ENCODE results near the gene B3GALT6. TPM values are rescaled to one million over a fixed set of nuclear protein-coding genes. Genes with fewer than 3 reads are reported as not detected.

The B3GALT6 gene
- total RNA-seq, 1 experiment from 2014 or later = 74.0 TPM

DNA sequence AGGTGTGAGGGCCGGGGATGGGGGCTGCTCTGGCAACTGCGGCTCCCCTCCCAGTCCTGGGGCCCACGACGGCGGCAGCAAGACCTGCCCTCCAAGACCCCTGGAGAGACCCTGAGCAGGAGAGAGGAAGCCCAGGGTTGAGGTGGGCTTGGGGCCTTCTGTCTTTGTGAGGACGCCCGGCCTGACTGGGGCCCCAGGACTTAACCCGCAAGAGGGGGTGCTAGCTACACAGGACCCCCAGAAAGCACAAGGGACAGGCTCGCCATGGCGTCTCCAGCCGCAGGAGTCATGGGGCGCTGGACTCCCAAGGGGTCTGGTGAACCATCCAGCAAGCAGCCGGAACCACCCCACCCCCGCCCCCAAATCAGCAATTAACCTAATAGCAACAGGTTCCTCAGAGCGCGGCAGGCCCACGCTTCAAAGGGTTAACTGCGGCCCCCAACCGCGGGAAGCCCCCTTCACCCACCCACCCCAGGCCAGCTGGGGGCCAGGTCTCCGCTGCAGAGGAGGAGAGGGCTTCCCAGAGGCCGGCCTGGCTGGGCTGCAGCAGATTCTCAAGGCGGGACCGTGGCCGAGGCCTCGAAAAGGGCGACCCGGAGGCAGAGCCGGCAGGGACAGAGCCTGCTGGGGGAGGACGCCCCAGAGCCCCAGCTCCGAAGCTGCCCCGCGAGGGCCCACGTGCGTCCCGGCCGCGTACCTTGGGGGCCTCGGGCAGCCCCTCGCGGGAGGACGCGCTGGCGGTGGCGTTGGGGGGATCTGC, 14.0 kb downstream of the B3GALT6 start:
- H3K4me2 ChIP-seq (ENCODE audit: low read length) = no peak overlapping the region
- no peaks in the 10 kb centered on the region for H3K9me3 ChIP-seq (ENCODE audit: low read length)
- H3K27ac ChIP-seq (ENCODE audit: low read length) = no peak overlapping the region
- H3K27me3 ChIP-seq (ENCODE audit: low read length) = no peaks in the 10 kb centered on the region
- TF ChIP-seq EZH2phosphoT487 (IDR thresholded peaks at IDR 0.05; ENCODE audit: borderline replicate concordance, low read length) (no peak), EZH2 (IDR thresholded peaks at IDR 0.05; ENCODE audit: low read length, unreplicated experiment) (no peak), CTCF (conservative IDR thresholded peaks at IDR 0.05; ENCODE audit: low read depth, low read length) (no peak)
- DNase-seq (no peak), ATAC-seq (no peak)
- H3K4me3 ChIP-seq (ENCODE audit: low read length) = no peak overlapping the region
- no peaks in the 10 kb centered on the region for H3F3A ChIP-seq (ENCODE audit: low read length, unreplicated experiment)
- no peaks in the 10 kb centered on the region for H3K4me1 ChIP-seq (ENCODE audit: insufficient read depth, low read length)
- no peaks in the 10 kb centered on the region for H4K20me1 ChIP-seq (ENCODE audit: low read length)
- ChIA-PET POLR2A (ENCODE audit: unreplicated experiment) (no interaction called here), CTCF (no interaction called here)
- BruUV-seq (replicated peaks) = no TSS peak
- H3K9me2 ChIP-seq (replicated peaks; ENCODE audit: low read length) = no peaks in the 10 kb centered on the region
- H3K79me2 ChIP-seq (ENCODE audit: low read length) = no peaks in the 10 kb centered on the region
- H3K36me3 ChIP-seq (ENCODE audit: low read depth, low read length) = no peaks in the 10 kb centered on the region
- intact Hi-C loops (cut with micrococcal nuclease) = no loop called here
- no peak overlapping the region for H3K9ac ChIP-seq (ENCODE audit: low read length)
- H2AFZ ChIP-seq (ENCODE audit: low read length) = no peak overlapping the region

DNA sequence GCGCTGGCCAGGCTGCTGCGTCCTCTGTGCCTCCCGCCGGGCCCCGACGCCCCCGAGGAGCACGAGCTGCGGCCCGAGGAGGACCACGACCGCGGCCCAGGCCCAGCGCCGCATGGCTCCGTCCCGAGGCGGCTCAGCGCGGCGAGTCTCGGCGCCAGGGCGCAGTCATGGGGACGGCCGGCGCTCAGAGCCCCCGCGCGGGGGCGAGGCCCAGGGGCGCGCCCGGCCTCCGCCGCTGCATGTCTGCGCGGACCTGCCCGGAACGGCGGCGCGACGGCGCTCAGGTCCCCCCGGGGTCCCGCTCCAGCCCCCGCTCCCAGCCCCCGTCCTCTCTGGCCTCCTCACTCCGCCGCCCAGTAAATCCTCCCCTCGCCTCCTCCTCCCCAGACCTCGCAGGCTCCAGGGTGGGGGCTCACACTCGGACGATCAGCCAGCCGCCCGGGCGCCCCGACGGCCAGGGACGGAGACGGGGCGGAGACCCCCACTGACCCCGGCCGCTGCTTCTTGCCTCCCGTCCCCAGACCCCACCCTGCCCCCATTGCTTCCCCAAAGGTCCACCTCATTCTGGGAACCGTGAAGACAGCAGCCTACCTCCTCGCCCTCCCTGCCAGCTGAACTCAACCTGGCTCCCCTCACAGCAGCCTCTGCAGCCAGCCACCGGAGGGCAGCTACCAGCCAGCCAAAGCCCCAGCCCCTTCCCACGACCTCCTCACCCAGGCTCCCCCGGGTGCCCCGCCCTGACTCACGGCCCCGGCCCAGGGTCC, 14.7 kb downstream of the B3GALT6 start, which contains the start of gene C1QTNF12:
TSS of gene C1QTNF12 (minus strand) at position 146 of the 764 bp plus-strand sequence. CDS start at position 114, 32 bp downstream.
- no peak within 1 kb of the TSS for H3K4me2 ChIP-seq (ENCODE audit: low read length)
- no peaks in the 10 kb centered on the region for H3K9me2 ChIP-seq (replicated peaks; ENCODE audit: low read length)
- H4K20me1 ChIP-seq (ENCODE audit: low read length) = no peaks in the 10 kb centered on the region
- ChIA-PET CTCF (no interaction called here), POLR2A (ENCODE audit: unreplicated experiment) (no interaction called here)
- no peak for TF ChIP-seq EZH2 (IDR thresholded peaks at IDR 0.05; ENCODE audit: low read length, unreplicated experiment)
- peak; percentile 33; the same call in 1 of the 2 replicates for TF ChIP-seq CTCF (conservative IDR thresholded peaks at IDR 0.05; ENCODE audit: low read depth, low read length)
- no peak for TF ChIP-seq EZH2phosphoT487 (IDR thresholded peaks at IDR 0.05; ENCODE audit: borderline replicate concordance, low read length)
- H3K36me3 ChIP-seq (ENCODE audit: low read depth, low read length) = no peaks in the 10 kb centered on the region; the same call in 1 of the 2 replicates
- H3K4me1 ChIP-seq (ENCODE audit: insufficient read depth, low read length) = no peaks in the 10 kb centered on the region
- ATAC-seq = peak; percentile 28
- intact Hi-C loops (cut with micrococcal nuclease) = no loop called here
- no peak for DNase-seq
- no peak within 1 kb of the TSS for H3K9ac ChIP-seq (ENCODE audit: low read length)
- no peak within 1 kb of the TSS for H2AFZ ChIP-seq (ENCODE audit: low read length)
- H3K9me3 ChIP-seq (ENCODE audit: low read length) = no peaks in the 10 kb centered on the region
- H3F3A ChIP-seq (ENCODE audit: low read length, unreplicated experiment) = no peaks in the 10 kb centered on the region
- no peak within 1 kb of the TSS for H3K4me3 ChIP-seq (ENCODE audit: low read length)
- no peaks in the 10 kb centered on the region for H3K79me2 ChIP-seq (ENCODE audit: low read length)
- no peak within 1 kb of the TSS for H3K27ac ChIP-seq (ENCODE audit: low read length)
- H3K27me3 ChIP-seq (ENCODE audit: low read length) = no peaks in the 10 kb centered on the region
- BruUV-seq (replicated peaks) = no TSS peak

Data from PC-3 (cell line).